NCI-H146 treated with DMSO at 0.1 percent for 48 hours (cell line): ENCODE results near the gene CCSER2.
"Not testable (repeated sequence)": the region's sequence is repeated elsewhere in the genome, so short reads cannot be mapped to it uniquely, and the experiment has no call there.

Experiments used
- DNase-seq: peaks from one replicate; lab custom pipeline; 2025; ENCODE audit not compliant: unreplicated experiment; lab: John Stamatoyannopoulos, UW

Gene CCSER2

DNA sequence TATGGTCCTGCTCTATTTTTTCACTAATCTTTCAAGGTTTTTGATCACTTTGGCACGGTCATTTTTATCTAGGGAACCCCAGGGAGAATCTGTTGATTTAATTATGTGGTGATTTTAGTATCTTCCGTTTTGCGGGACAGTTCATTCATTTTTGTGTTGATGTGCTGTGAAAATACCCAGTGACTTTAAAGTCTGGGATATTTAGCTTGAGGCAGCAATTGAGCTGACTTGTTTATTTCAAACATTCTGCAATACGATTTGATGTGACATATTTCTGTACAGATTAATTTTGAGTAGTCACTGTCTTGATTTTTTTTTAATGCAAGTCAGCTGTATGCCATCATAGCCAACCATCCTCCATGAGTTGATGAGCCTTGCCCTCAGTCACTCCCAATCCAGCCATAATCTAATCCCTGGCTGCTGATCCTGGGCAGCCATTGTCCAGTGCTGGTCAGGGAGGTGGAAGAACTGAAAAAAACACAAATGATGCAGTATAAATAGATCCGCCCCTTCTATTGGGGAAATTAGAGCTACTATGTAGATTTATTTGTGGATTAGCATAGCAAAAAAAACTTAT lies 183.4 kb downstream of the CCSER2 start:
- DNase-seq = no peak

DNA sequence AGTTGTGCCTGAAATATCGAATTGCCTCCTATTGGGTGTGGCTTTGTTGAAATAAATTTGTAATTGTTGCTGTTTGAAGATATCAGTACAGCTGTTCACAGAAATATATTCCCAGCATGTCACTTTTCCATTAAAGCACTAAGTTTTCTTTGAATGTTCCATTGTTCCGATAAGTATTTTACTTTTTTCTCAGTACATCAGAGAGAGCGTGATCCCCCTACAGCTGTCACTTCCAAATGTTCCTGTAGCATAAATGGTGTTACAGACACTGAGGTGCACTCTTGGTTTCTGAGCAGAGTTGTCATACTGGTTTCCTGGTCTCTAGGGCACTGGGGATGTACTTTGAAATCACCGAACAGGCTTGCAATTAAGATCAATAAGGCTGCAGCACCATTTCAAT lies 189.2 kb downstream of the CCSER2 start:
- no peak for DNase-seq

DNA sequence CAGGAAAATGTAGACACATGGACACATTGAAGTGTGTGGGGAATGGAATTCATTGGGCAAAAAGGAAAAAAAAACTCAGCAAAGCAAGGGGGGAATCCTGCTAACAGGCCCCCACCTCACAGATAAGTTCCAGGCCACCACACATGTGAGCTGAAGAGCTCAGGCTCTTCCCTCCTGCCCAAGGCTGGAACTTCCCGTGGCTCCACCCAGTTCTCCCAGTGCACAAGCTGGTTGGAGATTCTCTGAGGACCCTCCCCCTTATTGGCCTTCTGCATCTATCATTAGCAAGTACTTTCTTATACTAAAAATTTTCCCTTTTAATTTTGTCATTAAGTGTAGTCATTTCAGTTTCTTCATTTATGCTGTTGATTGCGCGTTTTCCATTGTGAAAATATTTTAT lies 190.8 kb downstream of the CCSER2 start:
- no peak for DNase-seq

DNA sequence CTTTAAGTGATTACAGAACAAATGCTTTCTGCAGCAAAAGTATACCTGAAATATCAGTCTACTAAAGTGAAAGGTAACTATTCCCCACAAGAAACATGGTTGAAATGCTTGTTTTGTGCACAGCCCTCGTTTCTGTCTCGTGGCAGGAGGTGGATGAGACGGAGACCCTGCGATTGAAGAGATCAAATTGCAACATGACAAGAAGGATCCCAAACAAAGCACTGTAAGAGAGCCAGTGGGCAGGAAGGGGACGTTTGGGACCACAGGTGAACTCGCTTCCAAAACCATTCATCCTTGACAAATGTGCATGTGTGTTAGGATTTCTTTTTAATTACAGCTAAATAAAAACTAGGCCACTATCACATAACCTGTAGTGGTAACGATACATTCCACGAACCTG lies 192.6 kb downstream of the CCSER2 start:
- no peak for DNase-seq

DNA sequence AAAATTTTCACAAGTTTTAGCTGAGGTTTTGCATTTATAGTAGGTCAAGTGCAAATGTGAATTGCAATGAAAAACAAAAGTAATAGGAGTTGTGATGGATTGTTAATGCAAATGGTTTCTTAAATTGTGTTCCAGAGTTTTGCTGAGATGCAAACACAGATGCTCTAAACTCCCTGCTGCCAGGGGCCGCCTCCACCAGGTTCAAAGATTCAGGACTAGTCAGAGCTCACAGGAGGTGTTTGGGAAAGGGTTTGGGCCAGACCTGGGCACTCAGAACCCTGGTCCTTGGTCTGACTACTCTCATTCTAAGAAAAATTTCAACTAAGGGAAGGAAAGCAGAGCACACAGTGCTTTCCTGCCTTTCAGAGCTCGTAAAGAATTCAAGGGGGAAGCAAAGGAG lies 193.1 kb downstream of the CCSER2 start:
- DNase-seq = no peak

GRCh38 chr10:84522612-84523462 lies 194.4 kb downstream of the CCSER2 start:
- DNase-seq = no peak

DNA sequence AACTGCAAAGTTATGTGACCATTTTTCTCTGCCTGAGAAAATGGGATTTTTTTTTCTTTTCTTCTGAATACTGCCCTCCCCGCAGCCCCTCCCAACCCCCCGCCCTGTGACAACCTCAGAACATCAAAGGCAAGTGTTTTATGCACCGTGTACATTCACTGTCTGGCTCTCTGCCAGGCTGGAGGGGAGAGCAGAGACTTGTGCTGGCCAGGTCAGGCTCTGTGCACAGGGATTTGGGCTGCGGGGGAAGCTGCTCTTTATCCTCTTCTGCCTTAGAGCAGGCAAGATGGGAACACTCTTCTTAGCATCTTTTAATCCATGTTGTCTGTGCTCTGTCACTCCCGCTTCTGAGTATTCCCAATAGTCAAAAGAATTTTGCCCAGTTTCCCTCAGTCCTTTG lies 195.1 kb downstream of the CCSER2 start:
- DNase-seq = no peak

- DNase-seq = no peak
Measured at GRCh38 chr10:84524435-84524834, 196.0 kb downstream of the CCSER2 start.

DNA sequence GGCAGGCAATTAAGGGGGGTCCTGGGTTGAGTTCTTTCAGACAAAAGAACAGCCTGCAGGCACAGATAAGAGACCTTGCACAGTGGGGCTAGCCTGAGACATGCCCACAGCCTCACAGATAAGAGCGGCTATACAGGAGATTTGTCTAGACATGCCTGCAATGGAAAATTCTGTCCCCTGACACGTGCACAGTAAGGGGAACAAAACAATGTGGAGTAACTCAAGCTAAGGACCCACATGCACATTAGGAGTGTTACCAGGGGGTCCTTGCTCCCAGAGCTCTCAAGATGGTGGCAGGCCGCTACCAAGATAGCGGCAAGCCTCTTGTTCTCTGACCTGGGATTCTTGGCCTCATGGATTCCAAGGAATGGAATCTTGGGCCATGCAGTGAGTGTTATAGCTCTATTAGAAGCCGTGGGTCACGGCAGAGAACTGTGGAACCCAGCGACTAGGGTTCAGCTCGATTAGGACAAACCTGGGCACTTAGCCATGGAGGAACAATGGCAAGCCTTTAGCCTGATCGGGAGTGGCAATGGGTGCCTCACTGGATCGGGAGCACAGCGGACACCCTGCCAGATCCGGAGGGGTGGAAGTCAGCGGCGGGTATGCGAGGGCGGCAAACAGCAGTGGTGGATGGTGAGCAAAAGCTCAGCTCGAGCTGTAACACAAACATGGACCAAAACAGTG lies 196.9 kb downstream of the CCSER2 start:
- DNase-seq = peak; percentile 56

- not testable (repeated sequence) for DNase-seq
Measured at GRCh38 chr10:84525807-84526182, 197.4 kb downstream of the CCSER2 start.

DNA sequence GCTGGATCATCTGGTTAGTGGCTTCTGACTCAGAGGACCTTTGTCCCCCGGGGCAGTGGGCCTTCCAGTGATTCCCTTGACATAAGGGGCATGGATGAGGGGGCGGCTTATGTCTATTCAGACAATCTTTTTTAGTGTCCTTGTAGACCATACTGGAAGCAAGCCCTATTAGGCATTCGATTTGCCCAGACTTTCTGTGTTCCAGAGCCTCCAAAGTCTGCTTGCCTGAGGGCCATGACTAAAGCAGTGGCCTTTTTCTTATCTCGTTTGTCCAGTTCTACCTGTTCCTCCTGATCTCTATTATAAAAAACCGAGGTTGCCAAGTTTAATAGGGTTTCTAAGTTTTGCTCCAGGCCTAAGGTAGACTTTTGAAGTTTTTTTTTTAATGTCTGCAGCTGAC lies 199.0 kb downstream of the CCSER2 start:
- not testable (repeated sequence) for DNase-seq

DNA sequence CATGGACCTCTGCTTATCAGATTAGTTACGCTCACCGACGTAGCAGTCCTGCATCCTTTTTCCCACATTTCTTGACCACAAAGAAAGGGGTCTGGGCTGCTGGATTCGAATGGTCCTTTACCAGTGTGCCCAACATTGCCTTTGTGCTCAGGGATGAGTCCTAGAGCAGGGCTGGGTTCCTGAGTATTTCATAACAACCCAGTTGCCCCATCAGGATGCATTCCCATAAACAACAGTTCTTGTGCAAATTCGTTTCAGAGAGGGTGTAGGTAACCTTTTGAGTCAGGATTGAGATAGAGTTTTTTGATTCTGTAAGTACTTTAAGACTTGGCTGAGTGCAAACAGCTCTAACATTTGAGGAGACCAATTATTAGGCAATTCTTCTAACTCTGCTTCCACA lies 200.1 kb downstream of the CCSER2 start:
- DNase-seq = not testable (repeated sequence)

DNA sequence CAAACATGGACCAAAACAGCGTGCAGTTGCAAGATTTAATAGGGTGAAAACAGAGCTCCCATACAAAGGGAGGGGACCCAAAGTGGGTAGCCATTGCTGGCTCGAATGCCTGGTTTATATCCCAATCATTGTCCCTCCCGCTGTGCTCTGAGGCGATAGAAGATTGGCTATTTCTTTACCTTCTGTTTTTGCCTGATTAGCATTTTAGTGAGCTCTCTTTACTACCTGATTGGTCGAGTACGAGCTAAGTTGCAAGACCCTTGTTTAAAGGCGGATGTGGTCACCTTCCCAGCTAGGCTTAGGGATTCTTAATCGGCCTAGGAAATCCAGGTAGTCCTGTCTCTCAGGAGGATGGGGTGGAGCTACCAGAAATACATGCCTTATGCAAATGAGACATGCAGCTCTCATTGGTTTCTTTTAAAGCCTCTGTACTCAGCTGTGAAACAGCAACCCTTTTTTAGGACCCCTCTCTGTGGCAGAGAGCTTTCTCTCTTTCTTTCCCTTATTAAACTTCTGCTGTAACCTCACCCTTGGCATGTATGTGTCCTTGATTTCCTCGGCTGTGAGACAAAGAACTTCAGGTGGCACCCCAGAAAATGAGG lies 202.4 kb downstream of the CCSER2 start:
- no peak for DNase-seq

GRCh38 chr10:84531396-84531795 lies 203.0 kb downstream of the CCSER2 start:
- DNase-seq = no peak

DNA sequence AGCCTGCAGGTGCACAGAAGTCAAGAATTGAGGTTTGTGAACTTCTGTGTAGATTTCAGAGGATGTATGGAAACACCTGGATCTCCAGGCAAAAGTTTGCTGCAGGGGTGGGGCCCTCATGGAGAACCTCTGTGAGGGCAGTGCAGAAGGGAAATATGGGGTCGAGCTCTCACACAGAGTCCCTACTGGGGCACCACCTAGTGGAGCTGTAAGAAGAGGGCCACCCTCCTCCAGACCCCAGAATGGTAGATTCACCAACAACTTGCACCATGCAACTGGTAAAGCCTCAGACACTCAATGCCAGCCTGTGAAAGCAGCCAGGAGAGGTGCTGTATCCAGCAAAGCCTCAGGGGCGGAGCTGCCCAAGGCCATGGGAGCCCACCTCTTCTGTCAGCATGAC lies 205.8 kb downstream of the CCSER2 start:
- no peak for DNase-seq

DNA sequence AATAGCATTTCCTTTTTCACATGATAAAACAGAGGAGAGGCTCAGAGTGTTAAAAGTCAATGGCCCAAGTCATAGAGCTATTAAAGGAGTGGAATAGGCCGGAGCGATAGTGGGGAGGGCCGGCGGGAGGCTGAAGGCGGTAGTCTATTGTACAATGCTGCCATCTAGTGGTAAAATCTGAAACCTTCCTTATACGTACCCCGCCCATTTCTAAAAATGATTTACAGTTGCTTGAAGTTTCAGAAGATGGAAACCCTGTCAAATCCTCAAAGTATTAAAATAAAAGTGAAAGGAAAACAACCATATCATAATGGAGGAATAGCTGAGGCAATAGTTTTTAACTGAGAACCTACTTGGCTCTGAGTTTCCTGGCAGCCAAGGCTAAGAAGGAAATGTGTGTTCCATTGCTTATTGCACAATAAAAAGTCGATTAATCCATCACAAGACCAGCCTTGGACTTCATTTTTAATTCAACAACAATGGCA lies 209.1 kb downstream of the CCSER2 start:
- peak; percentile 61 for DNase-seq

- no peak for DNase-seq
Measured at GRCh38 chr10:84538036-84538435, 209.6 kb downstream of the CCSER2 start.

DNA sequence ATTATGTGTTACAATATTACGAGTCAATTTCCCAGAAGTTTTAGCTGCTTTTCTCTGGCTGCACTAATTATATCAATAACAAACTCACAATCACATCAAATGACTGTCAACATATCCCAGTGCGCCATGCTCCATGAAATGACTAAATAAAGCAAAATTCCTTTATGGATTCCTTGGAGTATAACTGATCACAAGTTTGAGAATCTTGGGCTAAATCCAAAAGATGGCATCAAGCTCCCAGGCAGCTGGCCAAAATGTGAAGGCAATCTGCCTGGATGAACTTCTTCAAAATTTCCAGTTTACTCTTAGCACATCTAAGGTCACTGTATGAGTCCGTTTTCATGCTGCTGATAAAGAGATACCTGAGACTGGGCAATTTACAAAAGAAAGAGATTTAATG lies 210.8 kb downstream of the CCSER2 start:
- DNase-seq = no peak

DNA sequence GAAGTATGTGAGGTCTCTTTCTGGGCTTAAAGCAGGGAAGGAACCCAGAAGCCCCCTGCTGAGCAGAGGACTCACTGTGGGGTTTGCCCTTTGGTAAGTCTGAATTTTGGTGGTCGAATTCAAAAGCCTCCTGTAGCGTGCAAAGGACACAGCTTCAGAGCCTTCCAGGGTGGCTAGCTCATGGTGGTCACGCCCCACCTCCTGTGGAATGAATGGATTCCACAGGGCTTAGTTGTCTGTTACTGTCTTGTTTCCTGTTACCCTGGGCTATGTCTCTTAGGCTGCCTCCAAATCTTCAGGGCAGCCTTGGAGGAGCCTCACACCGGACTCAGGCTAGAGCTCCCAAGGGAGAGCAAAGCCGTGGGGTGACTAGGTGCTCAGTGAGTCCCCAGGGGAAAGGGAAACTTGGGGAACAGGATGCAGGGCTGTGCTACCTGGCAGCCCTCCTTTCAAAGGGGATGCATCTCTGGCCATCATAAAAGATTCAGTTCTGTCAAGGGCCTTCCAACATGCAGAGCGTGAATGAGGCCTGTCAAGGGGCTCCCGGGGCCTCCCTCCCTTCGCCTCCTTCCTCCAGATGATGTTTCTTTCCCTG lies 211.7 kb downstream of the CCSER2 start:
- no peak for DNase-seq

DNA sequence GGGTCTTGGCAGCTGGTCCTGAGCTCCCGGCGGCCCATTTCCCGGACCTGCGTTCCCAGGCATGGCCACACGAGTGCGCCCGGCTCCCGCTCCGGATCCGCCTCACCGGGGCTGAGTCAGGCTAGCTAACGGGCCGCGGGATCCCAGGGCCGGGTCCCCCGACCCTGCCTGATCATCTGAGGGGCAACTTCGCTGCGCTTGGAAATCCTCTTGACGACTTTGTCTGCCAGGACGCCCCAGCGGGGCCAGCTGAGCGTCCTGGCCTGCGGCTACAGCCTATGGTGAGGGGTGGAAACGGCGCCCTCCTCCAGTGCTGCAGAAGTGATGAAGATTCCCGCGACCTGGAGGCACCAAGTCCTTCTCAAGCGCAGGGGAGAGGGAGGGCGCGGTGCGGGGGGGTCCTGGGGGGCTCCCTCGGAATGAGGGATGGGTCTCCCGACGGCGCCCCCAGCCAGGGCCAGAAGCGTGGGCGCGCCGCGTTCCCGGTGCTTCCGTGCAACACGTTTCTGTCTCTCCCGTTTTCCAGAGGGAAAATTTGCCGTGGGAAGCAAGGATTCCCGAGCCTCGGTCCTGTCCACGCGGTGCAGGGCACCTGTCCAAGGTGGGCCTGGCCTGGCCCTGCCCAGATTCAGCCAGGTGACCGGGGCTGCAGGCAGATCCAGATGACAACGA lies 212.4 kb downstream of the CCSER2 start:
- DNase-seq = peak; percentile 25

- DNase-seq = no peak
Measured at GRCh38 chr10:84541289-84541637, 212.9 kb downstream of the CCSER2 start.
